ENCODE data around the gene XRCC4.

DNA sequence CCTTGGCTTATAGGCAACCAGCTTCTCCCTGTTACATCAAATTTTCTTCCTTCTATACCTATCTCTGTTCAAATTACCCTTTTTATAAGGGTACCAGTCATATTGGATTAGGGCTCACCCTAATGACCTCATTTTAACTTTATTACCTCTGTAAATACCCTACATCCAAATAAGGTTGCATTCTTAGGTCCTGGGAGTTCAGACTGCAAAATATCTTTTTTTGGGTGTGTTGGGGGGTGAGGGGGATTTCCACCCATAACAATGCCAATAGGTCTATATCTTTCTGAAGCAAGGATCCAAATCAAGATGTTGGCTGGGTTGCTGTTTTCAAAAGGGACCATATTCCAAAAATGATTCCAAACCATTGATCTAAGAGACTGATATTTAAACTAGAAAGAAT is 141.7 kb downstream of the XRCC4 start:
- no peak for TF ChIP-seq RAD21 (conservative IDR thresholded peaks at IDR 0.05)
- TF ChIP-seq, protein P1, sequence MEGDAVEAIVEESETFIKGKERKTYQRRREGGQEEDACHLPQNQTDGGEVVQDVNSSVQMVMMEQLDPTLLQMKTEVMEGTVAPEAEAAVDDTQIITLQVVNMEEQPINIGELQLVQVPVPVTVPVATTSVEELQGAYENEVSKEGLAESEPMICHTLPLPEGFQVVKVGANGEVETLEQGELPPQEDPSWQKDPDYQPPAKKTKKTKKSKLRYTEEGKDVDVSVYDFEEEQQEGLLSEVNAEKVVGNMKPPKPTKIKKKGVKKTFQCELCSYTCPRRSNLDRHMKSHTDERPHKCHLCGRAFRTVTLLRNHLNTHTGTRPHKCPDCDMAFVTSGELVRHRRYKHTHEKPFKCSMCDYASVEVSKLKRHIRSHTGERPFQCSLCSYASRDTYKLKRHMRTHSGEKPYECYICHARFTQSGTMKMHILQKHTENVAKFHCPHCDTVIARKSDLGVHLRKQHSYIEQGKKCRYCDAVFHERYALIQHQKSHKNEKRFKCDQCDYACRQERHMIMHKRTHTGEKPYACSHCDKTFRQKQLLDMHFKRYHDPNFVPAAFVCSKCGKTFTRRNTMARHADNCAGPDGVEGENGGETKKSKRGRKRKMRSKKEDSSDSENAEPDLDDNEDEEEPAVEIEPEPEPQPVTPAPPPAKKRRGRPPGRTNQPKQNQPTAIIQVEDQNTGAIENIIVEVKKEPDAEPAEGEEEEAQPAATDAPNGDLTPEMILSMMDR (IDR thresholded peaks at IDR 0.05; ENCODE audit: poor library complexity, severe bottlenecking), result no peak
- TF ChIP-seq SMC3 (conservative IDR thresholded peaks at IDR 0.05; ENCODE audit: poor library complexity), result no peak
- TF ChIP-seq POLR2AphosphoS5 (IDR thresholded peaks at IDR 0.05), result no peak
- TF ChIP-seq EZH2 (IDR thresholded peaks at IDR 0.05; ENCODE audit: borderline replicate concordance, insufficient read depth, low read length, poor library complexity, severe bottlenecking), result no peak
- TF ChIP-seq, protein P2, sequence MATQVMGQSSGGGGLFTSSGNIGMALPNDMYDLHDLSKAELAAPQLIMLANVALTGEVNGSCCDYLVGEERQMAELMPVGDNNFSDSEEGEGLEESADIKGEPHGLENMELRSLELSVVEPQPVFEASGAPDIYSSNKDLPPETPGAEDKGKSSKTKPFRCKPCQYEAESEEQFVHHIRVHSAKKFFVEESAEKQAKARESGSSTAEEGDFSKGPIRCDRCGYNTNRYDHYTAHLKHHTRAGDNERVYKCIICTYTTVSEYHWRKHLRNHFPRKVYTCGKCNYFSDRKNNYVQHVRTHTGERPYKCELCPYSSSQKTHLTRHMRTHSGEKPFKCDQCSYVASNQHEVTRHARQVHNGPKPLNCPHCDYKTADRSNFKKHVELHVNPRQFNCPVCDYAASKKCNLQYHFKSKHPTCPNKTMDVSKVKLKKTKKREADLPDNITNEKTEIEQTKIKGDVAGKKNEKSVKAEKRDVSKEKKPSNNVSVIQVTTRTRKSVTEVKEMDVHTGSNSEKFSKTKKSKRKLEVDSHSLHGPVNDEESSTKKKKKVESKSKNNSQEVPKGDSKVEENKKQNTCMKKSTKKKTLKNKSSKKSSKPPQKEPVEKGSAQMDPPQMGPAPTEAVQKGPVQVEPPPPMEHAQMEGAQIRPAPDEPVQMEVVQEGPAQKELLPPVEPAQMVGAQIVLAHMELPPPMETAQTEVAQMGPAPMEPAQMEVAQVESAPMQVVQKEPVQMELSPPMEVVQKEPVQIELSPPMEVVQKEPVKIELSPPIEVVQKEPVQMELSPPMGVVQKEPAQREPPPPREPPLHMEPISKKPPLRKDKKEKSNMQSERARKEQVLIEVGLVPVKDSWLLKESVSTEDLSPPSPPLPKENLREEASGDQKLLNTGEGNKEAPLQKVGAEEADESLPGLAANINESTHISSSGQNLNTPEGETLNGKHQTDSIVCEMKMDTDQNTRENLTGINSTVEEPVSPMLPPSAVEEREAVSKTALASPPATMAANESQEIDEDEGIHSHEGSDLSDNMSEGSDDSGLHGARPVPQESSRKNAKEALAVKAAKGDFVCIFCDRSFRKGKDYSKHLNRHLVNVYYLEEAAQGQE (IDR thresholded peaks at IDR 0.05; ENCODE audit: borderline replicate concordance), result no peak
- no peak for TF ChIP-seq EP300 (conservative IDR thresholded peaks at IDR 0.05; ENCODE audit: poor library complexity, severe bottlenecking)
